ENCODE data around the gene COL2A1.

COL2A1 gene

DNA sequence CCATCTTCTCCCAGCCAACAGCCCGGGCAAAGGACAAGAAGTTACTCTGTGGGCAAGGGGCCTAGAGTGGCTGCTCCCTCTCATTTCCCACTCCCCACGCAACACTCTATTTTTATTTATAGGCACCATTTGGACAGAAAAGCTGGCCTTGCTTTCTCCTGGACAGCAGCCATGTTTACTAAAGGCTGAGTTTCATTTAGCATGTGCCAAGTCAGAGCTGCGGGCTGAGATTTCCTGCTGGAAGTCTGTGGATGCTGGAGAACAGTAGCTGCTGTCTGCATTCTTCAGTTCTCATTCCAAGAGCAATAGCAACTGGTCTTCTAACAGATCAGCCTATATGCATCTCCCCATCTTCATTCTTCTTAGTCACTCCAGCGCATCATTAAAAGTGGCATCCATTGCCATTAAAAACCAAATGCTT lies 8.3 kb downstream of the COL2A1 start:
- no peak for DNase-seq (ENCODE audit: extremely low spot score)
- ChIA-PET POLR2A (no interaction called here), CTCF (no interaction called here)
- TF ChIP-seq LEF1 (IDR thresholded peaks at IDR 0.05; ENCODE audit: borderline replicate concordance) (no peak), ZNF384 (IDR thresholded peaks at IDR 0.05) (no peak), L3MBTL2 (conservative IDR thresholded peaks at IDR 0.05) (no peak), FOXM1 (IDR thresholded peaks at IDR 0.05; ENCODE audit: borderline replicate concordance) (no peak), CTBP1 (IDR thresholded peaks at IDR 0.05; ENCODE audit: borderline replicate concordance) (no peak), SP1 (IDR thresholded peaks at IDR 0.05) (no peak), FOXK2 (IDR thresholded peaks at IDR 0.05) (no peak)

DNA sequence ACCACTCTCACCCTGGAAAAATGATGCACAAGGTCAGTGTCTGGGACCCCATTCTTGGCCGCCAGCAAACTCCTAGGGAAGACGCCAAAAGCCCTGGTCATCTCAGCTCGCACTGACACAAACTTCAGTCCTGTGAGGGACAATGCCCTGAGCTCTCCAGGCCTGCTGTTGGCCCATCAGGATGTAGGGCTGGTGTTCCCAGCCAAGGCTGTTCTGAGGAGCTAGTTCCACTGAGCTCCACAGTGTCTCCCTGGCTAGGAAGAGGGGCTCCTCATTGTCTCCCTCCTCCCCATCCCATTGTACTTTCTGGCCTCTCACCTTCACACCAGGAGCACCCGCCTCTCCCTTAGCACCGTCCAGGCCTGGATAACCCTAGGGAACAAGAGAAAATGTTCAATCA lies 10.8 kb downstream of the COL2A1 start:
- ChIA-PET POLR2A (interaction anchor here (1.4 kb wide), 1 partner anchor 89 kb away, joined by 3 read pairs; the partner anchor contains the start of gene VDR), CTCF (no interaction called here)
- DNase-seq (ENCODE audit: extremely low spot score) = no peak
- TF ChIP-seq ARNT (IDR thresholded peaks at IDR 0.05) (no peak), ELF4 (IDR thresholded peaks at IDR 0.05) (no peak), FOXM1 (IDR thresholded peaks at IDR 0.05; ENCODE audit: borderline replicate concordance) (no peak), FOXA1 (IDR thresholded peaks at IDR 0.05) (no peak), SP1 (IDR thresholded peaks at IDR 0.05) (no peak), SUZ12 (IDR thresholded peaks at IDR 0.05) (no peak), TARDBP (IDR thresholded peaks at IDR 0.05) (no peak), NFRKB (IDR thresholded peaks at IDR 0.05) (no peak), BHLHE40 (IDR thresholded peaks at IDR 0.05; ENCODE audit: borderline replicate concordance) (no peak), CTBP1 (IDR thresholded peaks at IDR 0.05; ENCODE audit: borderline replicate concordance) (no peak), LEF1 (IDR thresholded peaks at IDR 0.05; ENCODE audit: borderline replicate concordance) (no peak), ZNF384 (IDR thresholded peaks at IDR 0.05) (no peak), HDGF (IDR thresholded peaks at IDR 0.05; ENCODE audit: borderline replicate concordance) (no peak), L3MBTL2 (conservative IDR thresholded peaks at IDR 0.05) (no peak), FOXK2 (IDR thresholded peaks at IDR 0.05) (no peak)
- TF ChIP-seq, protein P1, sequence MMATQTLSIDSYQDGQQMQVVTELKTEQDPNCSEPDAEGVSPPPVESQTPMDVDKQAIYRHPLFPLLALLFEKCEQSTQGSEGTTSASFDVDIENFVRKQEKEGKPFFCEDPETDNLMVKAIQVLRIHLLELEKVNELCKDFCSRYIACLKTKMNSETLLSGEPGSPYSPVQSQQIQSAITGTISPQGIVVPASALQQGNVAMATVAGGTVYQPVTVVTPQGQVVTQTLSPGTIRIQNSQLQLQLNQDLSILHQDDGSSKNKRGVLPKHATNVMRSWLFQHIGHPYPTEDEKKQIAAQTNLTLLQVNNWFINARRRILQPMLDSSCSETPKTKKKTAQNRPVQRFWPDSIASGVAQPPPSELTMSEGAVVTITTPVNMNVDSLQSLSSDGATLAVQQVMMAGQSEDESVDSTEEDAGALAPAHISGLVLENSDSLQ (IDR thresholded peaks at IDR 0.05) = no peak

DNA sequence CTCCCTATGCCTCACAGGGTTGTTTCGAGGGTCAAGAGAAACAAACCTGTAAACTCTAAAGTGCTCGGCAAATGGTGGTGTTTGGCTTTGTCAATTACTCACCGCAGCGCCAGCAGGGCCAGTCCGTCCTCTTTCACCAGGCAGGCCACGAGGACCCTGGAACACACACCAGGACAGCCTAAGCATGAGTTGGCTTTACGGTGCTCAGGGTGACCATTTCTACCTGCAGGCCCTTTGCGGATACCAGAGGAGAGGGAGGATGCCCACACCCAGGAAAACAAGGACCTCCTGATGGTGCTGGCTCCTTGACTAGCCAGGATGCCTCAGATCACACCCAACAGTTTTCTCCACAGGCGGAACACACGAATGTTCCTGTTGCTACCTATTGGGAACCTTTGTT lies 11.5 kb downstream of the COL2A1 start:
- ChIA-PET CTCF (no interaction called here), POLR2A (interaction anchor here (1.4 kb wide), 1 partner anchor 88 kb away, joined by 3 read pairs; the partner anchor contains the start of gene VDR)
- no peak for TF ChIP-seq BHLHE40 (IDR thresholded peaks at IDR 0.05; ENCODE audit: borderline replicate concordance)
- no peak for TF ChIP-seq NFRKB (IDR thresholded peaks at IDR 0.05)
- DNase-seq (ENCODE audit: extremely low spot score) = no peak

DNA sequence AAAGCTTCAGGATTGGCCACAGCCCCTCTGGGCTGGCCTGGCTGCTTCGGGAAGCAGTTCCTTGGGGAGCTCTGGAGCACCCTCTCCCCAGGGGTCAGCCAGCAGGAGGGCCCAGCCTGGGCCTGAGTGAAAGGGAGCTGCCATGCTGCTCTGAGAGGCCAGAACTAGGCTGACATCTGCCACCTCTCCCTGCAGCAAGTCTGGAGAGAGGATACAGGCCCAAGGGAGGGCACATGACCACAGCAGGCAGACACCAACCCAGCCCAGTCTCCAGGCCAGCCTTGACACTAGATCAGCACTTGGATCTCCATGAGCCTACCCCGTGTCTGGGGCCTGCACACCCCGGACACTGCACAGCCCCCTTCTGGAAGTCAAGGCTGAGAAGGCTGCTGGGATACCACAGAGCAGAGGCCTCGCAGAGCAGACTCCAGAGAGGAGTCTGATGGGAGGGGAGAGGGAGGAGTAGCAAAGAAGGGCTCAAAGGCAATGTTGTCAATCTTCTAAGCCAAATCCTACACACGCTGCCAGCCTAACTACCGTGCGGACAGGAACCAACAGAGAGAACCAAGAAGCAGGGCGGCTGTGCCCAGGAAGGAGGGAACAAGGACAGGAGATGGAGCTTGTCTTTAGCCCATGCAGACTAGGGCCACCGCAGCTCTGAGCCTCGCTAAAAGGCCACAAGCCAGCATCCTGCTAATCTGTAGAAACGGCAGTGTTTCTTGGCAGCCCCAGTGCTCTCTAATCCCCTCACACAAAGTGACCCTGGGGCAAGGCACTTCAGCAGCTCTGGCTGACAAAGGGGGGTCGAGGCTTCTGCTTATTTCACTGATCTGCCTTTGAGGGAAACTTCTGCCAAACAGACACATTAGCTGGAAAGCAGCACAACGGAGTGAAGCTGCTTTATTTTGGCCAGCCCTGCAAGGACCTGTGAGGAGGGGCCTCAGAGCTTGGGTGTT lies 12.9 kb downstream of the COL2A1 start:
- ChIA-PET POLR2A (no interaction called here), CTCF (interaction anchor here (0.7 kb wide), 1 partner anchor 28 kb away, joined by 3 read pairs; the partner anchor contains the start of gene TMEM106C)
- no peak for TF ChIP-seq ELF4 (IDR thresholded peaks at IDR 0.05)
- no peak for TF ChIP-seq FOXK2 (IDR thresholded peaks at IDR 0.05)
- TF ChIP-seq TARDBP (IDR thresholded peaks at IDR 0.05) = no peak
- no peak for TF ChIP-seq HDGF (IDR thresholded peaks at IDR 0.05; ENCODE audit: borderline replicate concordance)
- TF ChIP-seq SP1 (IDR thresholded peaks at IDR 0.05) = no peak
- no peak for TF ChIP-seq ARNT (IDR thresholded peaks at IDR 0.05)
- TF ChIP-seq CTBP1 (IDR thresholded peaks at IDR 0.05; ENCODE audit: borderline replicate concordance) = no peak
- no peak for TF ChIP-seq NFRKB (IDR thresholded peaks at IDR 0.05)
- no peak for TF ChIP-seq LEF1 (IDR thresholded peaks at IDR 0.05; ENCODE audit: borderline replicate concordance)
- no peak for TF ChIP-seq L3MBTL2 (conservative IDR thresholded peaks at IDR 0.05)
- TF ChIP-seq, protein P1 (IDR thresholded peaks at IDR 0.05) = no peak
- no peak for TF ChIP-seq FOXA1 (IDR thresholded peaks at IDR 0.05)
- no peak for TF ChIP-seq BHLHE40 (IDR thresholded peaks at IDR 0.05; ENCODE audit: borderline replicate concordance)
- no peak for TF ChIP-seq SUZ12 (IDR thresholded peaks at IDR 0.05)
- no peak for TF ChIP-seq ZNF384 (IDR thresholded peaks at IDR 0.05)
- no peak for TF ChIP-seq FOXM1 (IDR thresholded peaks at IDR 0.05; ENCODE audit: borderline replicate concordance)
- no peak for DNase-seq (ENCODE audit: extremely low spot score)

DNA sequence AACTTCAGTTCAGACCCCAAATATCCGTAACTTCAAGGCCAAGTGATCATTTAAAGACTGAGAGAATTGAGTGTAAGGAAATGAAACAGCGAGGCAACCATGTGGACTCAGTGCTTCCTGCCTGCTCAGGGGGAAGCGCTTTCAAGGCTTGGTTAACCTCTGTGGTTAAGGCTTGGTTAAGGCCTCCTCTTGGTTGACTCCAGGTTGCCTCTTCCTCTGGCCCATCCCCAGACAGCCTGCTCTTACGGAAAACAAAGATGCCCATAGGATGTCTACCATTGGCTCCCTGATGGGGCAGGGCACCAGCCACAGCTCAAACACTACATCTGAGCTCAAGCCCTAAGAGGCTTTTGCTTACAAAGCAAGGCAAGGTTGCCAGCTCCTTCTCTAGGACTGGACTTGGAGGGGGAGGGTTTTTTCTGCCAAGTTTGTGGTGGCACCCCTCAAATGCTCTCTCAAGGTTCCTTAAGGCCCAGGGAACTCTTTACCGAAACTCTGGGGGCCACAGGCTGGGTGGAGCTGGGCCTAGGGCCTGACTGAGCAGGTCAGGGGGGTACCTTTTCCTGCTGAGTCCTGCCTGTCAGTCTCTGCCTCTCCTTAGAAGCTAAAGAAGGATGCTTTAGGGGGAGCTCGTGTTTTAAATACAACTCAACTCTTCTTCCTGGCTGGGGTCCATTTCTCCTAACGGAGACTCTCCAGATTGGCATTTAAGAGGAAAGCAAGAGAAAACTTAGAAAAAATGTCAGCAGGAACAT lies 13.7 kb downstream of the COL2A1 start:
- ChIA-PET CTCF (interaction anchor here (0.7 kb wide), 1 partner anchor 27 kb away, joined by 3 read pairs; the partner anchor contains the start of gene TMEM106C), POLR2A (no interaction called here)
- TF ChIP-seq L3MBTL2 (conservative IDR thresholded peaks at IDR 0.05) (no peak), FOXA1 (IDR thresholded peaks at IDR 0.05) (no peak), HDGF (IDR thresholded peaks at IDR 0.05; ENCODE audit: borderline replicate concordance) (no peak), ARNT (IDR thresholded peaks at IDR 0.05) (no peak), ZNF384 (IDR thresholded peaks at IDR 0.05) (no peak), BHLHE40 (IDR thresholded peaks at IDR 0.05; ENCODE audit: borderline replicate concordance) (no peak), NFRKB (IDR thresholded peaks at IDR 0.05) (no peak), SP1 (IDR thresholded peaks at IDR 0.05) (no peak), FOXK2 (IDR thresholded peaks at IDR 0.05) (no peak), LEF1 (IDR thresholded peaks at IDR 0.05; ENCODE audit: borderline replicate concordance) (no peak), FOXM1 (IDR thresholded peaks at IDR 0.05; ENCODE audit: borderline replicate concordance) (no peak), SUZ12 (IDR thresholded peaks at IDR 0.05) (no peak), CTBP1 (IDR thresholded peaks at IDR 0.05; ENCODE audit: borderline replicate concordance) (no peak), ELF4 (IDR thresholded peaks at IDR 0.05) (no peak), TARDBP (IDR thresholded peaks at IDR 0.05) (no peak)
- TF ChIP-seq, protein P1 (IDR thresholded peaks at IDR 0.05) = no peak
- no peak for DNase-seq (ENCODE audit: extremely low spot score)
